GM23338 (cell line): ENCODE results near the gene SFMBT2. TPM values are rescaled to one million over a fixed set of nuclear protein-coding genes. Genes with fewer than 3 reads are reported as not detected.

Experiments
- ATAC-seq: fragments of 200-7000 bp; cut with Tn5 transposase; 3 replicates; pipeline ENCODE4 v1.9.1; 2020
- DNase-seq: peaks from one replicate; pipeline ENCODE4 v3.0.0-alpha.2; 2015; ENCODE audit warnings: low spot score
- H2AFZ ChIP-seq: fragments of 200-600 bp; sonication (generic); 2 replicates; pipeline ENCODE4 v1.8.0; 2016; ENCODE audit warnings: antibody characterized with exemption, mild to moderate bottlenecking, moderate library complexity
- H3F3A ChIP-seq: fragments of 200-600 bp; sonication (generic); replicated peaks from 2 replicates; pipeline ENCODE4 v1.8.0; 2017; ENCODE audit warnings: antibody characterized with exemption, mixed run types, low read depth
- H3K27ac ChIP-seq: fragments of 200-600 bp; sonication (generic); 2 replicates; pipeline ENCODE4 v1.6.1; 2016; ENCODE audit warnings: low read depth
- H3K27me3 ChIP-seq: fragments of 200-600 bp; sonication (generic); 2 replicates; pipeline ENCODE4 v1.8.0; 2016; ENCODE audit warnings: mild to moderate bottlenecking, mixed run types, moderate library complexity; ENCODE audit not compliant: insufficient read depth
- H3K36me3 ChIP-seq: fragments of 200-600 bp; sonication (generic); 2 replicates; pipeline ENCODE4 v1.8.0; 2016; ENCODE audit warnings: mild to moderate bottlenecking; ENCODE audit not compliant: insufficient read depth
- H3K4me1 ChIP-seq: fragments of 200-600 bp; sonication (generic); 2 replicates; pipeline ENCODE4 v1.8.0; 2016; ENCODE audit warnings: mild to moderate bottlenecking, moderate library complexity; ENCODE audit not compliant: insufficient read depth
- H3K4me2 ChIP-seq: fragments of 200-600 bp; sonication (generic); 2 replicates; pipeline ENCODE4 v1.7.1; 2017; ENCODE audit warnings: mixed run types
- H3K4me3 ChIP-seq: fragments of 200-600 bp; sonication (generic); 2 replicates; pipeline ENCODE4 v1.6.1; 2016; ENCODE audit warnings: mixed run types
- H3K79me2 ChIP-seq: fragments of 200-600 bp; sonication (generic); replicated peaks from 2 replicates; pipeline ENCODE4 v1.8.0; 2017; ENCODE audit warnings: mild to moderate bottlenecking; ENCODE audit not compliant: insufficient read depth
- H3K9me2 ChIP-seq: fragments of 200-600 bp; sonication (generic); 2 replicates; pipeline ENCODE4 v1.8.0; 2017; ENCODE audit not compliant: insufficient read depth
- H4K20me1 ChIP-seq: fragments of 200-600 bp; sonication (generic); replicated peaks from 2 replicates; pipeline ENCODE4 v1.8.0; 2017; ENCODE audit warnings: mild to moderate bottlenecking; ENCODE audit not compliant: insufficient read depth
- H3K27ac Mint-ChIP-seq: 2 replicates; pipeline ENCODE4 v1.8.0; 2020; ENCODE audit warnings: inconsistent platforms, mild to moderate bottlenecking, moderate library complexity, mixed read lengths
- H3K27me3 Mint-ChIP-seq: 3 replicates; pipeline ENCODE4 v1.8.0; 2022; ENCODE audit warnings: low read depth, mild to moderate bottlenecking, moderate library complexity, mixed read lengths, inconsistent platforms; ENCODE audit not compliant: insufficient read depth, poor library complexity
- H3K36me3 Mint-ChIP-seq: 3 replicates; pipeline ENCODE4 v1.8.0; 2021; ENCODE audit warnings: low read depth, mild to moderate bottlenecking, inconsistent platforms, moderate library complexity, mixed read lengths
- H3K4me1 Mint-ChIP-seq: 3 replicates; pipeline ENCODE4 v1.8.0; 2020; ENCODE audit warnings: mild to moderate bottlenecking, inconsistent platforms, mixed read lengths
- H3K4me3 Mint-ChIP-seq: 3 replicates; pipeline ENCODE4 v1.8.0; 2021; ENCODE audit warnings: moderate library complexity, mild to moderate bottlenecking, inconsistent platforms, mixed read lengths
- H3K9me3 Mint-ChIP-seq: 3 replicates; pipeline ENCODE4 v1.8.0; 2020; ENCODE audit warnings: moderate library complexity, mild to moderate bottlenecking, inconsistent platforms, mixed read lengths
- CREB1 ChIP-seq: fragments of 250-450 bp; sonication (Bioruptor Pico); IDR thresholded peaks from 2 replicates; pipeline ENCODE4 v1.5.0; 2020; ENCODE audit warnings: low read depth, mild to moderate bottlenecking, moderate library complexity
- EZH2 ChIP-seq: fragments of 200-600 bp; sonication (generic); IDR thresholded peaks from one replicate; pipeline ENCODE4 v1.8.0; 2017; ENCODE audit warnings: antibody characterized with exemption, mild to moderate bottlenecking, low read depth; ENCODE audit not compliant: unreplicated experiment
- EZH2phosphoT487 ChIP-seq: fragments of 200-600 bp; sonication (generic); IDR thresholded peaks from one replicate; pipeline ENCODE4 v1.8.1; 2018; ENCODE audit warnings: antibody characterized with exemption; ENCODE audit not compliant: unreplicated experiment
- JUNB ChIP-seq: IDR thresholded peaks from one replicate; pipeline ENCODE4 v1.6.1; 2016; ENCODE audit warnings: antibody characterized with exemption; ENCODE audit not compliant: unreplicated experiment
- NANOG ChIP-seq: IDR thresholded peaks from 2 replicates; pipeline ENCODE4 v1.6.1; 2016; ENCODE audit warnings: antibody characterized with exemption, borderline replicate concordance
- POLR2AphosphoS5 ChIP-seq: IDR thresholded peaks from 2 replicates; pipeline ENCODE4 v1.6.1; 2016; ENCODE audit warnings: antibody characterized with exemption, low read depth
- STAT1 ChIP-seq: IDR thresholded peaks from one replicate; pipeline ENCODE4 v1.6.1; 2016; ENCODE audit warnings: antibody characterized with exemption; ENCODE audit not compliant: unreplicated experiment
- ZNF114 ChIP-seq: fragments of 250-450 bp; sonication (Bioruptor Pico); IDR thresholded peaks from 2 replicates; pipeline ENCODE4 v1.5.0; 2020; ENCODE audit warnings: mild to moderate bottlenecking, moderate library complexity
- ZNF331 ChIP-seq: fragments of 250-450 bp; sonication (Bioruptor Pico); IDR thresholded peaks from 2 replicates; pipeline ENCODE4 v1.5.0; 2020; ENCODE audit warnings: low read depth, mild to moderate bottlenecking, moderate library complexity
- polyA plus RNA-seq: library from polyadenylated mRNA; unstranded; fragments of >200 nt; fragmentation: Nextera tagmentation; extraction: Ambion mirVana; gene quantifications from 2 replicates; pipeline ENCODE4 v1.2.1, GENCODE V29; 2016
- total RNA-seq: library from RNA; depleted of rRNA; stranded (reverse); fragments of >200 nt; shearing (Covaris generic); gene quantifications from 2 replicates; pipeline ENCODE4 v1.2.3, GENCODE V29; 2014
- TF ChIP-seq, protein P1 (sequence below): fragments of 250-450 bp; sonication (Bioruptor Pico); IDR thresholded peaks from 2 replicates; pipeline ENCODE4 v1.5.0; 2020; ENCODE audit warnings: mild to moderate bottlenecking, moderate library complexity
- TF ChIP-seq, protein P2 (sequence below): IDR thresholded peaks from 2 replicates; pipeline ENCODE4 v1.6.1; 2016; ENCODE audit warnings: antibody characterized with exemption
- TF ChIP-seq, protein P3 (sequence below): IDR thresholded peaks from one replicate; pipeline ENCODE4 v1.6.1; 2018; ENCODE audit warnings: antibody characterized with exemption; ENCODE audit not compliant: unreplicated experiment
- TF ChIP-seq, protein P4 (sequence below), 2 experiments: fragments of 200-600 bp in 1 of 2; sonication (generic) in 1 of 2; conservative IDR thresholded peaks; 2 replicates each; pipeline versions ENCODE4 v1.5.1 to v1.6.1; 2016 to 2017; ENCODE audit warnings: antibody characterized with exemption in 2 of 2, low read depth in 2 of 2, mild to moderate bottlenecking in 2 of 2, moderate library complexity in 1 of 2

The SFMBT2 gene
- total and polyA plus RNA-seq, 2 experiments from 2014 or later = 2.7 to 6.7 TPM

DNA sequence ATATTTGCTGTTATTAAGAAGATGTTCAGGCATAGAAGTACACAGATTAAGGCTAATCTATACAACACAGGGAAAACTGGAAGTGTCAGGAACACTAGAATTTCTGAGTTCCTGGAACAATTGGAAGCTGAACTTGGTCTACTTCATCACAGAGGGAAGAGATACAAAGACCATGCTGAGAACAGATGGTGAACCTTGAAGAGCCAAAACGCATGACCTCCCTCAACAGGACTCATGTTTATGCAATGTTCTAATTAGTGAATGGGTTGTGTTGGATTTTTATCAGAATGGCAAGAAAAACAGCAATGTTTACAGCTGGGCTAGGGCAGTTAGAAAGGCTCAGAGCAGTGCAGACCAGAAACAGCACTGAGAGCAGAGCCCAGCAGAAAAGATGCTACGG, 94.9 kb downstream of the SFMBT2 start:
- ATAC-seq (no peak), DNase-seq (no peak)
- TF ChIP-seq, protein P1, sequence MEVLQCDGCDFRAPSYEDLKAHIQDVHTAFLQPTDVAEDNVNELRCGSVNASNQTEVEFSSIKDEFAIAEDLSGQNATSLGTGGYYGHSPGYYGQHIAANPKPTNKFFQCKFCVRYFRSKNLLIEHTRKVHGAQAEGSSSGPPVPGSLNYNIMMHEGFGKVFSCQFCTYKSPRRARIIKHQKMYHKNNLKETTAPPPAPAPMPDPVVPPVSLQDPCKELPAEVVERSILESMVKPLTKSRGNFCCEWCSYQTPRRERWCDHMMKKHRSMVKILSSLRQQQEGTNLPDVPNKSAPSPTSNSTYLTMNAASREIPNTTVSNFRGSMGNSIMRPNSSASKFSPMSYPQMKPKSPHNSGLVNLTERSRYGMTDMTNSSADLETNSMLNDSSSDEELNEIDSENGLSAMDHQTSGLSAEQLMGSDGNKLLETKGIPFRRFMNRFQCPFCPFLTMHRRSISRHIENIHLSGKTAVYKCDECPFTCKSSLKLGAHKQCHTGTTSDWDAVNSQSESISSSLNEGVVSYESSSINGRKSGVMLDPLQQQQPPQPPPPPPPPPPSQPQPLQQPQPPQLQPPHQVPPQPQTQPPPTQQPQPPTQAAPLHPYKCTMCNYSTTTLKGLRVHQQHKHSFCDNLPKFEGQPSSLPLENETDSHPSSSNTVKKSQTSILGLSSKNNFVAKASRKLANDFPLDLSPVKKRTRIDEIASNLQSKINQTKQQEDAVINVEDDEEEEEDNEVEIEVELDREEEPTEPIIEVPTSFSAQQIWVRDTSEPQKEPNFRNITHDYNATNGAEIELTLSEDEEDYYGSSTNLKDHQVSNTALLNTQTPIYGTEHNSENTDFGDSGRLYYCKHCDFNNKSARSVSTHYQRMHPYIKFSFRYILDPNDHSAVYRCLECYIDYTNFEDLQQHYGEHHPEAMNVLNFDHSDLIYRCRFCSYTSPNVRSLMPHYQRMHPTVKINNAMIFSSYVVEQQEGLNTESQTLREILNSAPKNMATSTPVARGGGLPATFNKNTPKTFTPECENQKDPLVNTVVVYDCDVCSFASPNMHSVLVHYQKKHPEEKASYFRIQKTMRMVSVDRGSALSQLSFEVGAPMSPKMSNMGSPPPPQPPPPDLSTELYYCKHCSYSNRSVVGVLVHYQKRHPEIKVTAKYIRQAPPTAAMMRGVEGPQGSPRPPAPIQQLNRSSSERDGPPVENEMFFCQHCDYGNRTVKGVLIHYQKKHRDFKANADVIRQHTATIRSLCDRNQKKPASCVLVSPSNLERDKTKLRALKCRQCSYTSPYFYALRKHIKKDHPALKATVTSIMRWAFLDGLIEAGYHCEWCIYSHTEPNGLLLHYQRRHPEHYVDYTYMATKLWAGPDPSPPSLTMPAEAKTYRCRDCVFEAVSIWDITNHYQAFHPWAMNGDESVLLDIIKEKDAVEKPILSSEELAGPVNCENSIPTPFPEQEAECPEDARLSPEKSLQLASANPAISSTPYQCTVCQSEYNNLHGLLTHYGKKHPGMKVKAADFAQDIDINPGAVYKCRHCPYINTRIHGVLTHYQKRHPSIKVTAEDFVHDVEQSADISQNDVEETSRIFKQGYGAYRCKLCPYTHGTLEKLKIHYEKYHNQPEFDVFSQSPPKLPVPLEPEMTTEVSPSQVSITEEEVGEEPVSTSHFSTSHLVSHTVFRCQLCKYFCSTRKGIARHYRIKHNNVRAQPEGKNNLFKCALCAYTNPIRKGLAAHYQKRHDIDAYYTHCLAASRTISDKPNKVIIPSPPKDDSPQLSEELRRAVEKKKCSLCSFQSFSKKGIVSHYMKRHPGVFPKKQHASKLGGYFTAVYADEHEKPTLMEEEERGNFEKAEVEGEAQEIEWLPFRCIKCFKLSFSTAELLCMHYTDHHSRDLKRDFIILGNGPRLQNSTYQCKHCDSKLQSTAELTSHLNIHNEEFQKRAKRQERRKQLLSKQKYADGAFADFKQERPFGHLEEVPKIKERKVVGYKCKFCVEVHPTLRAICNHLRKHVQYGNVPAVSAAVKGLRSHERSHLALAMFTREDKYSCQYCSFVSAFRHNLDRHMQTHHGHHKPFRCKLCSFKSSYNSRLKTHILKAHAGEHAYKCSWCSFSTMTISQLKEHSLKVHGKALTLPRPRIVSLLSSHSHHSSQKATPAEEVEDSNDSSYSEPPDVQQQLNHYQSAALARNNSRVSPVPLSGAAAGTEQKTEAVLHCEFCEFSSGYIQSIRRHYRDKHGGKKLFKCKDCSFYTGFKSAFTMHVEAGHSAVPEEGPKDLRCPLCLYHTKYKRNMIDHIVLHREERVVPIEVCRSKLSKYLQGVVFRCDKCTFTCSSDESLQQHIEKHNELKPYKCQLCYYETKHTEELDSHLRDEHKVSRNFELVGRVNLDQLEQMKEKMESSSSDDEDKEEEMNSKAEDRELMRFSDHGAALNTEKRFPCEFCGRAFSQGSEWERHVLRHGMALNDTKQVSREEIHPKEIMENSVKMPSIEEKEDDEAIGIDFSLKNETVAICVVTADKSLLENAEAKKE (CRISPR knock-in tag) = no peak
- TF ChIP-seq JUNB (no peak), ZNF114 (CRISPR knock-in tag) (no peak), POLR2AphosphoS5 (no peak), ZNF331 (CRISPR knock-in tag) (no peak), EZH2 (no peak), EZH2phosphoT487 (no peak), NANOG (no peak), STAT1 (no peak), CREB1 (CRISPR knock-in tag) (no peak)
- TF ChIP-seq, protein P2, sequence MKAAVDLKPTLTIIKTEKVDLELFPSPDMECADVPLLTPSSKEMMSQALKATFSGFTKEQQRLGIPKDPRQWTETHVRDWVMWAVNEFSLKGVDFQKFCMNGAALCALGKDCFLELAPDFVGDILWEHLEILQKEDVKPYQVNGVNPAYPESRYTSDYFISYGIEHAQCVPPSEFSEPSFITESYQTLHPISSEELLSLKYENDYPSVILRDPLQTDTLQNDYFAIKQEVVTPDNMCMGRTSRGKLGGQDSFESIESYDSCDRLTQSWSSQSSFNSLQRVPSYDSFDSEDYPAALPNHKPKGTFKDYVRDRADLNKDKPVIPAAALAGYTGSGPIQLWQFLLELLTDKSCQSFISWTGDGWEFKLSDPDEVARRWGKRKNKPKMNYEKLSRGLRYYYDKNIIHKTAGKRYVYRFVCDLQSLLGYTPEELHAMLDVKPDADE = no peak
- TF ChIP-seq, protein P3, sequence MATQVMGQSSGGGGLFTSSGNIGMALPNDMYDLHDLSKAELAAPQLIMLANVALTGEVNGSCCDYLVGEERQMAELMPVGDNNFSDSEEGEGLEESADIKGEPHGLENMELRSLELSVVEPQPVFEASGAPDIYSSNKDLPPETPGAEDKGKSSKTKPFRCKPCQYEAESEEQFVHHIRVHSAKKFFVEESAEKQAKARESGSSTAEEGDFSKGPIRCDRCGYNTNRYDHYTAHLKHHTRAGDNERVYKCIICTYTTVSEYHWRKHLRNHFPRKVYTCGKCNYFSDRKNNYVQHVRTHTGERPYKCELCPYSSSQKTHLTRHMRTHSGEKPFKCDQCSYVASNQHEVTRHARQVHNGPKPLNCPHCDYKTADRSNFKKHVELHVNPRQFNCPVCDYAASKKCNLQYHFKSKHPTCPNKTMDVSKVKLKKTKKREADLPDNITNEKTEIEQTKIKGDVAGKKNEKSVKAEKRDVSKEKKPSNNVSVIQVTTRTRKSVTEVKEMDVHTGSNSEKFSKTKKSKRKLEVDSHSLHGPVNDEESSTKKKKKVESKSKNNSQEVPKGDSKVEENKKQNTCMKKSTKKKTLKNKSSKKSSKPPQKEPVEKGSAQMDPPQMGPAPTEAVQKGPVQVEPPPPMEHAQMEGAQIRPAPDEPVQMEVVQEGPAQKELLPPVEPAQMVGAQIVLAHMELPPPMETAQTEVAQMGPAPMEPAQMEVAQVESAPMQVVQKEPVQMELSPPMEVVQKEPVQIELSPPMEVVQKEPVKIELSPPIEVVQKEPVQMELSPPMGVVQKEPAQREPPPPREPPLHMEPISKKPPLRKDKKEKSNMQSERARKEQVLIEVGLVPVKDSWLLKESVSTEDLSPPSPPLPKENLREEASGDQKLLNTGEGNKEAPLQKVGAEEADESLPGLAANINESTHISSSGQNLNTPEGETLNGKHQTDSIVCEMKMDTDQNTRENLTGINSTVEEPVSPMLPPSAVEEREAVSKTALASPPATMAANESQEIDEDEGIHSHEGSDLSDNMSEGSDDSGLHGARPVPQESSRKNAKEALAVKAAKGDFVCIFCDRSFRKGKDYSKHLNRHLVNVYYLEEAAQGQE = no peak
- TF ChIP-seq, protein P4, sequence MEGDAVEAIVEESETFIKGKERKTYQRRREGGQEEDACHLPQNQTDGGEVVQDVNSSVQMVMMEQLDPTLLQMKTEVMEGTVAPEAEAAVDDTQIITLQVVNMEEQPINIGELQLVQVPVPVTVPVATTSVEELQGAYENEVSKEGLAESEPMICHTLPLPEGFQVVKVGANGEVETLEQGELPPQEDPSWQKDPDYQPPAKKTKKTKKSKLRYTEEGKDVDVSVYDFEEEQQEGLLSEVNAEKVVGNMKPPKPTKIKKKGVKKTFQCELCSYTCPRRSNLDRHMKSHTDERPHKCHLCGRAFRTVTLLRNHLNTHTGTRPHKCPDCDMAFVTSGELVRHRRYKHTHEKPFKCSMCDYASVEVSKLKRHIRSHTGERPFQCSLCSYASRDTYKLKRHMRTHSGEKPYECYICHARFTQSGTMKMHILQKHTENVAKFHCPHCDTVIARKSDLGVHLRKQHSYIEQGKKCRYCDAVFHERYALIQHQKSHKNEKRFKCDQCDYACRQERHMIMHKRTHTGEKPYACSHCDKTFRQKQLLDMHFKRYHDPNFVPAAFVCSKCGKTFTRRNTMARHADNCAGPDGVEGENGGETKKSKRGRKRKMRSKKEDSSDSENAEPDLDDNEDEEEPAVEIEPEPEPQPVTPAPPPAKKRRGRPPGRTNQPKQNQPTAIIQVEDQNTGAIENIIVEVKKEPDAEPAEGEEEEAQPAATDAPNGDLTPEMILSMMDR (conservative IDR thresholded peaks at IDR 0.05; ENCODE audit: low read depth in 2 of 2) = no peak
- no peaks in the 10 kb centered on the region; the same call in 2 of the 3 replicates for H3K9me3 Mint-ChIP-seq
- no peak overlapping the region for H3K4me3 Mint-ChIP-seq
- Histone ChIP-seq H3K27me3 (no peaks in the 10 kb centered on the region), H3K9me2 (peaks cover 3% of the 10 kb centered on the region; the same call in 1 of the 2 replicates), H4K20me1 (no peaks in the 10 kb centered on the region), H3F3A (no peaks in the 10 kb centered on the region), H3K4me3 (no peak overlapping the region), H3K27ac (no peak overlapping the region), H2AFZ (no peak overlapping the region), H3K4me1 (peaks cover 5% of the 10 kb centered on the region; the same call in 1 of the 2 replicates), H3K36me3 (no peaks in the 10 kb centered on the region), H3K79me2 (peaks cover 4% of the 10 kb centered on the region; the same call in 1 of the 2 replicates), H3K4me2 (no peak overlapping the region)
- H3K27ac Mint-ChIP-seq = no peak overlapping the region
- peaks cover 6% of the 10 kb centered on the region for H3K27me3 Mint-ChIP-seq
- H3K36me3 Mint-ChIP-seq = no peaks in the 10 kb centered on the region
- peaks cover 11% of the 10 kb centered on the region; the same call in 2 of the 3 replicates for H3K4me1 Mint-ChIP-seq
